CD14-positive monocyte (primary cell): ENCODE measurements around the gene MS4A15. TPM values are rescaled to one million over a fixed set of nuclear protein-coding genes. Genes with fewer than 3 reads are reported as not detected.

Source experiments
- DNase-seq, 3 donors: peaks; one replicate each; pipeline ENCODE4 v3.0.0-alpha.2; 2011 to 2022
- H2AFZ ChIP-seq: 2 replicates; pipeline ENCODE4 v1.6.0; 2012; ENCODE audit warnings: mild to moderate bottlenecking, low read depth, low read length, inconsistent platforms; ENCODE audit not compliant: insufficient read depth, poor library complexity, severe bottlenecking
- H3K27ac ChIP-seq, 2 donors: 1 replicate in 1 of 2; 2 replicates in 1 of 2; pipeline ENCODE4 v1.5.1; 2012 to 2013; ENCODE audit warnings: low read length in 2 of 2, control low read depth in 1 of 2, inconsistent platforms in 1 of 2, low read depth in 1 of 2, mild to moderate bottlenecking in 1 of 2
- H3K27me3 ChIP-seq, 2 donors: one replicate each; pipeline versions ENCODE4 v1.6.0 to v1.6.1; 2011 to 2013; ENCODE audit warnings: low read length in 2 of 2; ENCODE audit not compliant: control insufficient read depth in 2 of 2, insufficient read depth in 2 of 2
- H3K36me3 ChIP-seq, 2 donors: replicated peaks in 1 of 2; 1 replicate in 1 of 2; 2 replicates in 1 of 2; pipeline versions ENCODE4 v1.5.1 to v1.6.1; 2012 to 2013; ENCODE audit warnings: low read length in 2 of 2, control low read depth in 1 of 2, inconsistent platforms in 1 of 2, mild to moderate bottlenecking in 1 of 2; ENCODE audit not compliant: insufficient read depth in 2 of 2, control insufficient read depth in 1 of 2
- H3K4me1 ChIP-seq, 2 donors: 1 replicate in 1 of 2; 2 replicates in 1 of 2; pipeline versions ENCODE4 v1.5.1 to v1.6.1; 2012 to 2013; ENCODE audit warnings: low read length in 2 of 2, control low read depth in 1 of 2, inconsistent platforms in 1 of 2, mild to moderate bottlenecking in 1 of 2, moderate library complexity in 1 of 2; ENCODE audit not compliant: insufficient read depth in 2 of 2, control insufficient read depth in 1 of 2
- H3K4me2 ChIP-seq: replicated peaks from 2 replicates; pipeline ENCODE3; 2012; ENCODE audit warnings: low read length, moderate library complexity, mild to moderate bottlenecking; ENCODE audit not compliant: poor library complexity, severe bottlenecking; ENCODE audit errors: extremely low read depth
- H3K4me3 ChIP-seq, 3 experiments: fragments of 200-600 bp in 1 of 3; sonication (generic) in 1 of 3; replicated peaks in 1 of 3; 1 replicate in 2 of 3; 2 replicates in 1 of 3; pipeline ENCODE4 v1.5.1; 2011 to 2013; ENCODE audit warnings: low read length in 3 of 3, mild to moderate bottlenecking in 3 of 3, control low read depth in 2 of 3, low read depth in 2 of 3, inconsistent platforms in 1 of 3, moderate library complexity in 1 of 3
- H3K79me2 ChIP-seq: 2 replicates; pipeline ENCODE4 v1.6.0; 2012; ENCODE audit warnings: mild to moderate bottlenecking, control low read depth, inconsistent platforms, low read length, moderate library complexity; ENCODE audit not compliant: insufficient read depth
- H3K9ac ChIP-seq: 2 replicates; pipeline ENCODE4 v1.6.0; 2017; ENCODE audit warnings: low read length, mild to moderate bottlenecking; ENCODE audit not compliant: insufficient read depth, poor library complexity, severe bottlenecking
- H3K9me3 ChIP-seq, 2 donors: replicated peaks in 1 of 2; 1 replicate in 1 of 2; 2 replicates in 1 of 2; pipeline versions ENCODE4 v1.5.1 to v1.6.1; 2012 to 2013; ENCODE audit warnings: low read length in 2 of 2, control low read depth in 1 of 2; ENCODE audit not compliant: control insufficient read depth in 1 of 2, insufficient read depth in 1 of 2
- H4K20me1 ChIP-seq: 2 replicates; pipeline ENCODE4 v1.6.0; 2012; ENCODE audit warnings: mild to moderate bottlenecking, low read length, control low read depth, moderate library complexity; ENCODE audit not compliant: insufficient read depth
- H3K27ac Mint-ChIP-seq, 7 donors: one replicate each; pipeline ENCODE4 v1.8.0; 2020; ENCODE audit warnings: mild to moderate bottlenecking in 7 of 7, mixed read lengths in 7 of 7, moderate library complexity in 6 of 7, inconsistent platforms in 2 of 7
- H3K27me3 Mint-ChIP-seq, 3 donors: one replicate each; pipeline ENCODE4 v1.8.0; 2021 to 2022; ENCODE audit warnings: low read depth in 3 of 3, mild to moderate bottlenecking in 3 of 3, mixed read lengths in 3 of 3, moderate library complexity in 3 of 3, inconsistent platforms in 1 of 3
- H3K36me3 Mint-ChIP-seq, 2 donors: one replicate each; pipeline ENCODE4 v1.8.0; 2020; ENCODE audit warnings: mixed read lengths in 2 of 2, inconsistent platforms in 1 of 2, mild to moderate bottlenecking in 1 of 2
- H3K4me1 Mint-ChIP-seq: one replicate; pipeline ENCODE4 v1.8.0; 2020; ENCODE audit warnings: mild to moderate bottlenecking, mixed read lengths
- H3K4me3 Mint-ChIP-seq, 2 donors: one replicate each; pipeline ENCODE4 v1.8.0; 2020; ENCODE audit warnings: mild to moderate bottlenecking in 2 of 2, mixed read lengths in 2 of 2, moderate library complexity in 1 of 2
- H3K9me3 Mint-ChIP-seq, 7 donors: one replicate each; pipeline ENCODE4 v1.8.0; 2020 to 2022; ENCODE audit warnings: mixed read lengths in 7 of 7, mild to moderate bottlenecking in 6 of 7, moderate library complexity in 6 of 7, inconsistent platforms in 2 of 7
- WGBS: methylation state at CpG from one replicate; pipeline ENCODE4 v1.1.5; 2013; ENCODE audit warnings: missing lambda C conversion rate; ENCODE audit not compliant: insufficient coverage; 5-methylcytosine and 5-hydroxymethylcytosine counted together
- intact Hi-C, 2 donors: fragments of 100-400 bp; cut with micrococcal nuclease; formaldehyde crosslinking; loops; one replicate each; pipeline versions ENCODE4 v1.15.0 to v1.15.1; 2023
- polyA plus RNA-seq, 3 donors: library from polyadenylated mRNA; depleted of rRNA in 1 of 3; unstranded in 2 of 3; stranded (reverse) in 1 of 3; fragments of 300-500 nt in 2 of 3; fragments of >200 nt in 1 of 3; fragmentation: Illumina TruSeq in 2 of 3; gene quantifications; 1 replicate in 2 of 3; 2 replicates in 1 of 3; pipeline ENCODE4 v1.2.3, GENCODE V29; 2012 to 2021
- TF ChIP-seq, protein P1 (sequence below): fragments of 200-600 bp; IDR thresholded peaks from one replicate; pipeline ENCODE4 v1.8.0; 2022; ENCODE audit warnings: antibody characterized with exemption, mild to moderate bottlenecking

Gene MS4A15
- polyA plus RNA-seq, 3 donors: not detected

DNA sequence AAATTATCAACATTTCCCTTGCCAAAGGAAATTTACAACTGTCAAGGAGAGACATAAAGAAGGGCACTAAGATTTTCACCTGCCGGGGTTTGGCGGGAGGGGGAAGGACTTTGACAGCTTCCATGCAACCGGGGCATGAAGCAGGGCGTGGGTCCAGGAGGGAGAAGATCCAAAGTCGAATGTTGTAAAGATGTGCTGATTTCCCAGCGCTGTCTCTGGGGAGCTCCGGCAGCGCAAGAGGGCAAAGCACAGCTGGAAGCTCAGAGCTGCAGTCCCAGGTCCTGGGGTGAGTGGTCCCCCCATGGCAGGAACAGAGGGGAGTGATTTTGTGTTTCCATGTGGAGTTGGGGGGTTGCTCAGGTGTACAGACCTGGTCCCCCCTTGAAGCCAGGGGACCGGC is 28.5 kb downstream of the MS4A15 start, which contains the start of gene MS4A10:
Gene MS4A10, plus strand, starts transcription at position 198 of the 400 bp plus-strand sequence. CDS start 5,003 bp downstream, outside the sequence.
- peak within 1 kb of the TSS in 1 of 7 donors; percentile 1 for H3K27ac Mint-ChIP-seq
- Histone ChIP-seq H4K20me1 (no peaks in the 10 kb centered on the region), H3K27ac (no peak within 1 kb of the TSS), H3K4me1 (no peaks in the 10 kb centered on the region), H3K4me2 (no peak within 1 kb of the TSS), H2AFZ (no peak within 1 kb of the TSS), H3K9ac (no peak within 1 kb of the TSS), H3K27me3 (no peaks in the 10 kb centered on the region), H3K4me3 (no peak within 1 kb of the TSS), H3K36me3 (no peaks in the 10 kb centered on the region), H3K79me2 (no peaks in the 10 kb centered on the region), H3K9me3 (no peaks in the 10 kb centered on the region)
- intact Hi-C loops: no loop called here
- H3K4me3 Mint-ChIP-seq: no peak within 1 kb of the TSS
- H3K36me3 Mint-ChIP-seq: no peaks in the 10 kb centered on the region
- no peaks in the 10 kb centered on the region for H3K4me1 Mint-ChIP-seq
- peaks cover 0 to 4% (median 2%) of the 10 kb centered on the region in 3 donors for H3K27me3 Mint-ChIP-seq
- WGBS: 92% methylated on average over 8 of the region's 9 CpGs
- DNase-seq: no peak
- peaks cover 0 to under 1% (median 0%) of the 10 kb centered on the region in 7 donors for H3K9me3 Mint-ChIP-seq
- TF ChIP-seq, protein P1, sequence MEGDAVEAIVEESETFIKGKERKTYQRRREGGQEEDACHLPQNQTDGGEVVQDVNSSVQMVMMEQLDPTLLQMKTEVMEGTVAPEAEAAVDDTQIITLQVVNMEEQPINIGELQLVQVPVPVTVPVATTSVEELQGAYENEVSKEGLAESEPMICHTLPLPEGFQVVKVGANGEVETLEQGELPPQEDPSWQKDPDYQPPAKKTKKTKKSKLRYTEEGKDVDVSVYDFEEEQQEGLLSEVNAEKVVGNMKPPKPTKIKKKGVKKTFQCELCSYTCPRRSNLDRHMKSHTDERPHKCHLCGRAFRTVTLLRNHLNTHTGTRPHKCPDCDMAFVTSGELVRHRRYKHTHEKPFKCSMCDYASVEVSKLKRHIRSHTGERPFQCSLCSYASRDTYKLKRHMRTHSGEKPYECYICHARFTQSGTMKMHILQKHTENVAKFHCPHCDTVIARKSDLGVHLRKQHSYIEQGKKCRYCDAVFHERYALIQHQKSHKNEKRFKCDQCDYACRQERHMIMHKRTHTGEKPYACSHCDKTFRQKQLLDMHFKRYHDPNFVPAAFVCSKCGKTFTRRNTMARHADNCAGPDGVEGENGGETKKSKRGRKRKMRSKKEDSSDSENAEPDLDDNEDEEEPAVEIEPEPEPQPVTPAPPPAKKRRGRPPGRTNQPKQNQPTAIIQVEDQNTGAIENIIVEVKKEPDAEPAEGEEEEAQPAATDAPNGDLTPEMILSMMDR: no peak

DNA sequence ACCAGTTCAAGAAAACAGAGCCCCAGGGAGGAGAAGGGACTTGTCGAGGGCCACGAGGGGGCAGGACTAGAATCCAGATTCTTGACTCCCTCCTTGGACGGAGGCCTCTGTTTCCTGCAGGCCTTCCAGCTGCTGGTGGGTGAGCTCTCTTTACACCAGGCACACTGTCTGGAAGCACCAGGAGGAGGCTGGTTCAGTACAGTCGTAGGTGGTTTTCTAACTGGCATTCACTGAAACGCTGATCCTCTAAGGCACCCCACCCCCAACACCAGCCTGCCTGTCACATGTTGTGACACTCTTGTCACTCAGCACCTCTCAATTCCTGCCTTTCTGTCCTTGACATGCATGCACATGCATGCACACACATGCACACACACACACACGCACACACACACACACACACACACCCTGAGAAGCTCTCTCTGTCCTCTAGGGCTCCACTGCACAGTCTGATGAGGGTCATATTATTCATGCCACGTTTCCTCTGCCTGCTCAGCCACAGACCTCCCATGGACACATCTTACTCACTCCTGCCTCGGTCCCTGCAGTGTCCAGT is 29.2 kb downstream of the MS4A15 start:
- Mint-ChIP-seq H3K9me3 (no peaks in the 10 kb centered on the region), H3K4me3 (no peak overlapping the region), H3K27ac (no peak overlapping the region), H3K4me1 (no peaks in the 10 kb centered on the region), H3K36me3 (no peaks in the 10 kb centered on the region), H3K27me3 (peaks cover 2 to 7% (median 2%) of the 10 kb centered on the region in 3 donors)
- no peaks in the 10 kb centered on the region for H3K9me3 ChIP-seq
- no peak overlapping the region for H3K4me2 ChIP-seq
- no peaks in the 10 kb centered on the region for H3K79me2 ChIP-seq
- TF ChIP-seq, protein P1: no peak
- H3K27ac ChIP-seq: no peak overlapping the region
- no peak overlapping the region for H2AFZ ChIP-seq
- no peaks in the 10 kb centered on the region for H3K4me1 ChIP-seq
- H3K36me3 ChIP-seq: no peaks in the 10 kb centered on the region
- intact Hi-C loops: no loop called here
- H4K20me1 ChIP-seq: no peaks in the 10 kb centered on the region
- DNase-seq: no peak
- 82% methylated on average over 8 of the region's 8 CpGs for WGBS
- no peaks in the 10 kb centered on the region for H3K27me3 ChIP-seq
- H3K4me3 ChIP-seq: no peak overlapping the region
- no peak overlapping the region for H3K9ac ChIP-seq
